HepG2 (cell line): ENCODE data around the gene CHRNG. TPM values are rescaled to one million over a fixed set of nuclear protein-coding genes. Genes with fewer than 3 reads are reported as not detected.

Experiments used
- ATAC-seq: fragments of 200-7000 bp; cut with Tn5 transposase; 3 replicates; pipeline ENCODE4 v1.9.1; 2020; ENCODE audit warnings: mild to moderate bottlenecking, moderate library complexity
- BruUV-seq: library from RNA; stranded (reverse); fragments of 400-500 nt; replicated peaks from 2 replicates; lab custom pipeline; 2021; lab: Mats Ljungman, UMichigan
- CTCF ChIA-PET: fragments of 300-600 bp; formaldehyde crosslinking; extraction: SDS; loops from one replicate; lab custom pipeline; 2021; ENCODE audit warnings: low total read pairs, inconsistent platforms, low intra/inter-chr PET ratio; lab: Yijun Ruan, JAX
- POLR2A ChIA-PET: fragments of 350-600 bp; sonication (Branson Sonifier 250); formaldehyde crosslinking; loops from one replicate; lab custom pipeline; 2020; ENCODE audit warnings: antibody characterized with exemption, inconsistent platforms; lab: Yijun Ruan, JAX
- DNase-seq: peaks from one replicate; pipeline ENCODE4 v3.0.0-alpha.2; 2015; ENCODE audit warnings: low spot score
- FAIRE-seq: peaks from 3 replicates; lab custom pipeline; 2011; peaks lifted over from hg19 to GRCh38; lab: Jason Lieb, UNC
- H2AFZ ChIP-seq: one replicate; pipeline ENCODE4 v1.6.1; 2011; ENCODE audit warnings: low read length, inconsistent platforms
- H3K27ac ChIP-seq: fragments of 300-600 bp; 3 replicates; pipeline ENCODE4 v1.8.0; 2011; ENCODE audit warnings: mixed run types, mild to moderate bottlenecking, mixed read lengths, low read length, inconsistent platforms; ENCODE audit not compliant: insufficient read depth; ENCODE audit errors: extremely low read length
- H3K27me3 ChIP-seq, 2 experiments: fragments of 200-600 bp in 1 of 2; 2 replicates in 1 of 2; 3 replicates in 1 of 2; pipeline versions ENCODE4 v1.6.0 to v1.8.0; 2011; ENCODE audit warnings: low read length in 2 of 2, mild to moderate bottlenecking in 2 of 2, moderate library complexity in 2 of 2, inconsistent platforms in 1 of 2; ENCODE audit not compliant: insufficient read depth in 2 of 2, control insufficient read depth in 1 of 2
- H3K36me3 ChIP-seq, 2 experiments: fragments of 200-600 bp in 1 of 2; replicated peaks in 1 of 2; 2 replicates in 1 of 2; 3 replicates in 1 of 2; pipeline versions ENCODE4 v1.5.1 to v1.8.0; 2011; ENCODE audit warnings: low read length in 2 of 2, inconsistent platforms in 1 of 2; ENCODE audit not compliant: insufficient read depth in 2 of 2, control insufficient read depth in 1 of 2
- H3K4me1 ChIP-seq: 2 replicates; pipeline ENCODE4 v1.5.1; 2012; ENCODE audit warnings: low read length, inconsistent platforms; ENCODE audit not compliant: insufficient read depth
- H3K4me2 ChIP-seq: 2 replicates; pipeline ENCODE4 v1.6.0; 2011; ENCODE audit warnings: low read depth, low read length, inconsistent platforms
- H3K4me3 ChIP-seq, 3 experiments: fragments of 200-600 bp in 1 of 3; sonication (generic), shearing (Covaris generic) in 1 of 3; replicated peaks in 1 of 3; 2 replicates each; pipeline ENCODE4 v1.5.1; 2011 to 2016; ENCODE audit warnings: low read length in 3 of 3, inconsistent platforms in 2 of 3, low read depth in 2 of 3, mild to moderate bottlenecking in 2 of 3, control low read depth in 1 of 3, mixed read lengths in 1 of 3; ENCODE audit not compliant: insufficient read depth in 1 of 3
- H3K79me2 ChIP-seq: one replicate; pipeline ENCODE4 v1.6.1; 2011; ENCODE audit warnings: low read length, inconsistent platforms; ENCODE audit not compliant: insufficient read depth
- H3K9ac ChIP-seq: 2 replicates; pipeline ENCODE4 v1.6.0; 2011; ENCODE audit warnings: mild to moderate bottlenecking, low read depth, low read length, inconsistent platforms; ENCODE audit not compliant: insufficient read depth
- H3K9me3 ChIP-seq: 2 replicates; pipeline ENCODE4 v1.5.1; 2012; ENCODE audit warnings: mild to moderate bottlenecking, low read length
- H4K20me1 ChIP-seq: 2 replicates; pipeline ENCODE4 v1.6.0; 2011; ENCODE audit warnings: inconsistent platforms, mild to moderate bottlenecking, low read length, moderate library complexity; ENCODE audit not compliant: insufficient read depth
- CENPX ChIP-seq: sonication (generic); formaldehyde crosslinking; IDR thresholded peaks from 2 replicates; pipeline ENCODE4 v1.9.0; 2021; ENCODE audit warnings: mild to moderate bottlenecking, missing genetic modification reagents, moderate library complexity
- FIP1L1 ChIP-seq: fragments of 200-400 bp; formaldehyde crosslinking; IDR thresholded peaks from 2 replicates; pipeline ENCODE4 v1.6.1; 2018; ENCODE audit warnings: low read depth, mild to moderate bottlenecking, low read length, moderate library complexity, borderline replicate concordance; ENCODE audit not compliant: insufficient read depth
- HDAC6 ChIP-seq: fragments of 200-600 bp; sonication (generic); IDR thresholded peaks from 2 replicates; pipeline ENCODE4 v1.7.0; 2017; ENCODE audit warnings: mild to moderate bottlenecking, antibody characterized with exemption, low read length, low read depth
- NONO ChIP-seq, 2 experiments: fragments of 450-650 bp in 1 of 2; sonication (generic) in 1 of 2; formaldehyde crosslinking in 1 of 2; IDR thresholded peaks in 1 of 2; conservative IDR thresholded peaks in 1 of 2; 2 replicates each; pipeline versions ENCODE4 v1.6.1 to v1.8.0; 2017 to 2022; ENCODE audit warnings: mild to moderate bottlenecking in 1 of 2, missing genetic modification reagents in 1 of 2, moderate library complexity in 1 of 2
- U2AF2 ChIP-seq: fragments of 200-400 bp; formaldehyde crosslinking; IDR thresholded peaks from 2 replicates; pipeline ENCODE4 v1.6.1; 2017; ENCODE audit warnings: low read depth, mild to moderate bottlenecking, low read length
- ZNF33A ChIP-seq: sonication (generic); formaldehyde crosslinking; IDR thresholded peaks from 2 replicates; pipeline ENCODE4 v1.5.1; 2020; ENCODE audit warnings: missing genetic modification reagents, mild to moderate bottlenecking, moderate library complexity, borderline replicate concordance
- ZNF382 ChIP-seq: sonication (generic); formaldehyde crosslinking; IDR thresholded peaks from 2 replicates; pipeline ENCODE4 v1.5.0; 2020; ENCODE audit warnings: missing genetic modification reagents, mild to moderate bottlenecking, borderline replicate concordance
- ZNF510 ChIP-seq: sonication (generic); formaldehyde crosslinking; IDR thresholded peaks from 2 replicates; pipeline ENCODE4 v1.4.0; 2020; ENCODE audit warnings: low read depth, mild to moderate bottlenecking, missing genetic modification reagents
- ZNF761 ChIP-seq: sonication (generic); formaldehyde crosslinking; conservative IDR thresholded peaks from 2 replicates; pipeline ENCODE4 v1.4.0; 2020; ENCODE audit warnings: mild to moderate bottlenecking, missing genetic modification reagents
- ZNF788 ChIP-seq: sonication (generic); formaldehyde crosslinking; IDR thresholded peaks from 2 replicates; pipeline ENCODE4 v1.5.0; 2020; ENCODE audit warnings: mild to moderate bottlenecking, missing genetic modification reagents, borderline replicate concordance
- ZNF800 ChIP-seq: sonication (generic); formaldehyde crosslinking; IDR thresholded peaks from 2 replicates; pipeline ENCODE4 v1.4.0; 2020; ENCODE audit warnings: missing genetic modification reagents
- WGBS: methylation state at CpG from one replicate; pipeline ENCODE4 v1.1.6; 2017; ENCODE audit warnings: low lambda C conversion rate; 5-methylcytosine and 5-hydroxymethylcytosine counted together
- in situ Hi-C: cut with HindIII; loops from 2 replicates; pipeline ENCODE4 v1.10.0; 2017; ENCODE audit warnings: low pct_unique_long_range_greater_than_20kb; ENCODE audit not compliant: extremely low pct_ligation_motif_present
- intact Hi-C: fragments of 100-400 bp; cut with micrococcal nuclease; formaldehyde crosslinking; loops from one replicate; pipeline ENCODE4 v1.10.0; 2022; ENCODE audit not compliant: unreplicated experiment
- polyA plus RNA-seq, 8 experiments: library from polyadenylated mRNA; depleted of rRNA in 3 of 8; stranded (reverse) in 7 of 8; unstranded in 1 of 8; fragments of >200 nt; fragmentation: Illumina TruSeq in 4 of 8; extraction: Trizol in 4 of 8; gene quantifications; 2 replicates each; pipeline versions ENCODE4 v1.2.1 to v1.2.3, GENCODE V29; 2011 to 2016; ENCODE audit warnings: low read depth in 4 of 8, missing spikeins in 1 of 8, mixed read lengths in 1 of 8; ENCODE audit not compliant: insufficient read depth in 1 of 8
- total RNA-seq, 5 experiments: library from RNA; depleted of rRNA; stranded (reverse); fragments of >200 nt; fragmentation: Illumina TruSeq; extraction: Trizol; gene quantifications; 2 replicates each; pipeline ENCODE4 v1.2.3, GENCODE V29; 2016; ENCODE audit warnings: low read depth in 1 of 5
- TF ChIP-seq, protein P1 (sequence below): sonication (generic); formaldehyde crosslinking; IDR thresholded peaks from 2 replicates; pipeline ENCODE4 v1.4.0; 2020; ENCODE audit warnings: missing genetic modification reagents, mild to moderate bottlenecking, borderline replicate concordance

Gene CHRNG
- total and polyA plus RNA-seq, 2 of the 13 experiments (the other 11 are each of a cell fraction or from before 2014, with no cell fraction given): not detected

DNA sequence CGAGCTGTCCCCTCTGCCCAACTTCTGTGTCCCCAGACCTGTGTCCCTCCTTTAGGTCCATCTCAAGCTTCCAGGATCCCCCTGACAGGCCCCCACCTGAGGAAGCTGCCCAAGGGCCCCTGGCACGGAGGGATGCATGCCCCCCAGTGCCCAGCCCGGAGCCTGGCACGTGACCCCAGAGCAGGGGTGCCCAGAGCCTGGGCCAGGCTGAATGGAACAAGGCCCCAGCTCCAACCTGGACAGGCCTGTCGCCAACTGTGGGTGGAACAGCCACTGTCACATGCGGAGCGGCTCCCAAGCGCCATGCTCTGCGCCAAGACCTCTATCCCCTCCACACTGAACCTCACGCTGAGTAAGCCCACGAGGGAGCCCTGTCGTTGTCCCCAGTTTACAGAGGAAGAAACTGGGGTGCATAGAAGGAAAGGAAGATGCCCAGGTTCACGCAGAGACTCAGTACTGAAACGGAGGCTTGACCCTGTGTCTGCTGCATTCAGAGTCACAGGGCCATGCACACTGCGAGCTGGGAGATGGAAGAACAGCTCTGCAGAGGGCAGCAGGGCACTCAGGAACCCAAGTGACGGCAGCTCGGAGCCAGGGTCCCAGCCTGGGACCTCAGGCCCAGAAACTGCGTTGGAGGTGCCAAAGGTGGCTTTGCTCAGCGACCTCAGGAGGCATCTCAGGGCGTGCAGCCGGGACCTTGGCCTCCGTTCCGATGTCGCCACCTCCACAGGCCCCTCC lies 46.4 kb upstream of the CHRNG start (continued):
- TF ChIP-seq NONO (IDR thresholded peaks at IDR 0.05) (no peak), NONO (CRISPR knock-in tag; conservative IDR thresholded peaks at IDR 0.05) (no peak), ZNF800 (CRISPR knock-in tag) (no peak), HDAC6 (no peak)

GRCh38 chr2:232493701-232494474 lies 45.6 kb upstream of the CHRNG start:
- no peak overlapping the region for H3K4me3 ChIP-seq
- POLR2A ChIA-PET: no interaction called here
- no peaks in the 10 kb centered on the region for H4K20me1 ChIP-seq
- 9% methylated on average over 10 of the region's 10 CpGs for WGBS
- H3K4me2 ChIP-seq: no peak overlapping the region
- H3K4me1 ChIP-seq: no peaks in the 10 kb centered on the region
- TF ChIP-seq, protein P1, sequence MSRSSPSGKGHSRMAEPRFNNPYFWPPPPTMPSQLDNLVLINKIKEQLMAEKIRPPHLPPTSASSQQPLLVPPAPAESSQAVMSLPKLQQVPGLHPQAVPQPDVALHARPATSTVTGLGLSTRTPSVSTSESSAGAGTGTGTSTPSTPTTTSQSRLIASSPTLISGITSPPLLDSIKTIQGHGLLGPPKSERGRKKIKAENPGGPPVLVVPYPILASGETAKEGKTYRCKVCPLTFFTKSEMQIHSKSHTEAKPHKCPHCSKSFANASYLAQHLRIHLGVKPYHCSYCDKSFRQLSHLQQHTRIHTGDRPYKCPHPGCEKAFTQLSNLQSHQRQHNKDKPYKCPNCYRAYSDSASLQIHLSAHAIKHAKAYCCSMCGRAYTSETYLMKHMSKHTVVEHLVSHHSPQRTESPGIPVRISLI (CRISPR knock-in tag): no peak
- TF ChIP-seq CENPX (no peak), ZNF761 (CRISPR knock-in tag) (no peak), U2AF2 (no peak), ZNF510 (CRISPR knock-in tag) (no peak), ZNF382 (CRISPR knock-in tag) (no peak), ZNF788 (CRISPR knock-in tag) (no peak), FIP1L1 (no peak), ZNF33A (CRISPR knock-in tag) (no peak)
- TF ChIP-seq, all 625 proteins: peak for 0
- DNase-seq: no peak
- in situ Hi-C loops: no loop called here
- H3K27ac ChIP-seq: no peak overlapping the region
- H3K36me3 ChIP-seq: no peaks in the 10 kb centered on the region
- no peak overlapping the region for H3K9ac ChIP-seq
- no peaks in the 10 kb centered on the region for H3K79me2 ChIP-seq
- H3K9me3 ChIP-seq: no peaks in the 10 kb centered on the region
- CTCF ChIA-PET: no interaction called here
- ATAC-seq: no peak
- no peak for FAIRE-seq
- H3K27me3 ChIP-seq: peaks cover 26 to 92% of the 10 kb centered on the region in 2 experiments
- no TSS peak for BruUV-seq
- no peak overlapping the region for H2AFZ ChIP-seq
- intact Hi-C loops: no loop called here
